BE2C (cell line): Measurements from ENCODE around the gene TFDP2.

Source experiments
- DNase-seq: peaks from one replicate; pipeline ENCODE4 v3.0.0-alpha.2; 2020
- H3K27me3 ChIP-seq: fragments of 250-450 bp; sonication (Bioruptor Pico); 2 replicates; pipeline ENCODE4 v1.5.1; 2020; ENCODE audit warnings: mild to moderate bottlenecking
- H3K36me3 ChIP-seq: fragments of 250-450 bp; sonication (Bioruptor Pico); 2 replicates; pipeline ENCODE4 v1.5.1; 2020; ENCODE audit warnings: mild to moderate bottlenecking
- H3K4me1 ChIP-seq: fragments of 250-450 bp; sonication (Bioruptor Pico); 2 replicates; pipeline ENCODE4 v1.5.1; 2020
- H3K4me3 ChIP-seq: 2 replicates; pipeline ENCODE4 v1.5.1; 2011; ENCODE audit warnings: low read depth, low read length
- H3K9me3 ChIP-seq: fragments of 250-450 bp; sonication (Bioruptor Pico); 2 replicates; pipeline ENCODE4 v1.5.1; 2020
- TF ChIP-seq, protein P1 (sequence below): IDR thresholded peaks from 2 replicates; pipeline ENCODE4 v1.5.1; 2012; ENCODE audit warnings: mild to moderate bottlenecking, low read depth, low read length

TFDP2 gene

GRCh38 chr3:142117056-142117851, 32.1 kb downstream of the TFDP2 start:
- H3K27me3 ChIP-seq, result no peaks in the 10 kb centered on the region
- peaks cover 4% of the 10 kb centered on the region for H3K4me1 ChIP-seq
- no peaks in the 10 kb centered on the region for H3K9me3 ChIP-seq
- no peak for DNase-seq
- H3K4me3 ChIP-seq, result no peak overlapping the region
- no peaks in the 10 kb centered on the region for H3K36me3 ChIP-seq
- TF ChIP-seq, protein P1, sequence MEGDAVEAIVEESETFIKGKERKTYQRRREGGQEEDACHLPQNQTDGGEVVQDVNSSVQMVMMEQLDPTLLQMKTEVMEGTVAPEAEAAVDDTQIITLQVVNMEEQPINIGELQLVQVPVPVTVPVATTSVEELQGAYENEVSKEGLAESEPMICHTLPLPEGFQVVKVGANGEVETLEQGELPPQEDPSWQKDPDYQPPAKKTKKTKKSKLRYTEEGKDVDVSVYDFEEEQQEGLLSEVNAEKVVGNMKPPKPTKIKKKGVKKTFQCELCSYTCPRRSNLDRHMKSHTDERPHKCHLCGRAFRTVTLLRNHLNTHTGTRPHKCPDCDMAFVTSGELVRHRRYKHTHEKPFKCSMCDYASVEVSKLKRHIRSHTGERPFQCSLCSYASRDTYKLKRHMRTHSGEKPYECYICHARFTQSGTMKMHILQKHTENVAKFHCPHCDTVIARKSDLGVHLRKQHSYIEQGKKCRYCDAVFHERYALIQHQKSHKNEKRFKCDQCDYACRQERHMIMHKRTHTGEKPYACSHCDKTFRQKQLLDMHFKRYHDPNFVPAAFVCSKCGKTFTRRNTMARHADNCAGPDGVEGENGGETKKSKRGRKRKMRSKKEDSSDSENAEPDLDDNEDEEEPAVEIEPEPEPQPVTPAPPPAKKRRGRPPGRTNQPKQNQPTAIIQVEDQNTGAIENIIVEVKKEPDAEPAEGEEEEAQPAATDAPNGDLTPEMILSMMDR, result no peak

GRCh38 chr3:142115867-142116668, 33.3 kb downstream of the TFDP2 start:
- no peaks in the 10 kb centered on the region for H3K27me3 ChIP-seq
- no peak overlapping the region for H3K4me3 ChIP-seq
- no peaks in the 10 kb centered on the region for H3K9me3 ChIP-seq
- DNase-seq, result no peak
- H3K4me1 ChIP-seq, result peaks cover 4% of the 10 kb centered on the region
- TF ChIP-seq, protein P1, result no peak
- H3K36me3 ChIP-seq, result no peaks in the 10 kb centered on the region

GRCh38 chr3:142112601-142113000, 36.7 kb downstream of the TFDP2 start:
- Histone ChIP-seq H3K4me3 (no peak overlapping the region), H3K9me3 (no peaks in the 10 kb centered on the region; the same call in 1 of the 2 replicates), H3K36me3 (no peaks in the 10 kb centered on the region), H3K4me1 (no peaks in the 10 kb centered on the region; the same call in 1 of the 2 replicates), H3K27me3 (no peaks in the 10 kb centered on the region)
- DNase-seq, result no peak
- TF ChIP-seq, protein P1, result no peak

DNA sequence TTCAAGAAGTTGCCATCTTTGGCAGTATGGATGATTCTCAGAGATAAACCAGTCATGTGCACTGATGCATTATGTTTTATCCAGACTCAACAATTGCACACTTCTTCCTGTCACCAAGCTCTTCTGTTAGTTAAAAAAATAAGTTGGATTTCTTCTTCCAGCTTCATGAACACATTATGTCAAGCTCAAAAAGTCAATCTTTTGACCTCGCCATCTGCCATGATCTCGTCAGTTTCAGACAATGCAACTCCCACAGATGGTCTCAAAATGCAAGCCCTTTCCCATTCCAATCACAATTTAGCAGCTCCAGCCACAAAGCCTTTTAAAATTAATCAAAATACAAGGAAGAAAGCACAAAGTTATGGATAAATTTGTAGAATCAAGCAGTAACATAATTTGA, 42.8 kb downstream of the TFDP2 start:
- TF ChIP-seq, protein P1, result no peak
- H3K27me3 ChIP-seq, result no peaks in the 10 kb centered on the region
- no peak for DNase-seq
- no peaks in the 10 kb centered on the region for H3K36me3 ChIP-seq
- no peaks in the 10 kb centered on the region; the same call in 1 of the 2 replicates for H3K9me3 ChIP-seq
- peaks cover 8% of the 10 kb centered on the region for H3K4me1 ChIP-seq
- no peak overlapping the region for H3K4me3 ChIP-seq

GRCh38 chr3:142105991-142106390, 43.4 kb downstream of the TFDP2 start:
- no peak for DNase-seq

More at GRCh38 chr3:142105991-142106390, 43.4 kb downstream of the TFDP2 start:
- no peaks in the 10 kb centered on the region for H3K27me3 ChIP-seq
- H3K9me3 ChIP-seq, result no peaks in the 10 kb centered on the region; the same call in 1 of the 2 replicates
- TF ChIP-seq, protein P1, result no peak
- H3K36me3 ChIP-seq, result no peaks in the 10 kb centered on the region
- H3K4me1 ChIP-seq, result peaks cover 8% of the 10 kb centered on the region
- no peak overlapping the region for H3K4me3 ChIP-seq
